KMS-11 (cell line): ENCODE data around the gene AGBL4.

Experiments used
- H2AFZ ChIP-seq: fragments of 200-600 bp; sonication (generic); 2 replicates; pipeline ENCODE4 v1.6.1; 2016; ENCODE audit warnings: antibody characterized with exemption, mixed run types, low read depth
- H3K27ac ChIP-seq: fragments of 200-600 bp; sonication (generic); 2 replicates; pipeline ENCODE4 v1.6.1; 2016; ENCODE audit warnings: mild to moderate bottlenecking, mixed run types
- H3K27me3 ChIP-seq: fragments of 200-600 bp; sonication (generic); 2 replicates; pipeline ENCODE4 v1.6.1; 2017; ENCODE audit warnings: mild to moderate bottlenecking, low read depth, mixed run types, moderate library complexity; ENCODE audit not compliant: insufficient read depth
- H3K36me3 ChIP-seq: fragments of 200-600 bp; sonication (generic); 2 replicates; pipeline ENCODE4 v1.6.1; 2017; ENCODE audit warnings: mild to moderate bottlenecking, mixed run types; ENCODE audit not compliant: insufficient read depth
- H3K4me1 ChIP-seq: fragments of 200-600 bp; sonication (generic); 2 replicates; pipeline ENCODE4 v1.6.1; 2016; ENCODE audit warnings: mild to moderate bottlenecking, low read depth, mixed run types; ENCODE audit not compliant: poor library complexity, severe bottlenecking
- H3K4me2 ChIP-seq: fragments of 200-600 bp; sonication (generic); 2 replicates; pipeline ENCODE4 v1.7.0; 2016; ENCODE audit warnings: mild to moderate bottlenecking, mixed run types
- H3K4me3 ChIP-seq: fragments of 200-600 bp; sonication (generic); IDR thresholded peaks from 2 replicates; pipeline ENCODE4 v1.6.1; 2017; ENCODE audit warnings: low read depth, low read length, mixed read lengths; ENCODE audit not compliant: insufficient read depth
- H3K79me2 ChIP-seq: fragments of 200-600 bp; sonication (generic); 2 replicates; pipeline ENCODE4 v1.6.1; 2016; ENCODE audit warnings: low read depth, mixed run types; ENCODE audit not compliant: insufficient read depth
- H3K9ac ChIP-seq: fragments of 200-600 bp; sonication (generic); 2 replicates; pipeline ENCODE4 v1.6.1; 2016; ENCODE audit warnings: mild to moderate bottlenecking, mixed run types
- H4K20me1 ChIP-seq: fragments of 200-600 bp; sonication (generic); 2 replicates; pipeline ENCODE4 v1.6.1; 2016; ENCODE audit warnings: mild to moderate bottlenecking, mixed run types; ENCODE audit not compliant: insufficient read depth
- TF ChIP-seq, protein P1 (sequence below): fragments of 200-600 bp; sonication (generic); conservative IDR thresholded peaks from 2 replicates; pipeline ENCODE4 v1.6.1; 2017; ENCODE audit warnings: low read depth, mild to moderate bottlenecking, antibody characterized with exemption, low read length, moderate library complexity, mixed read lengths

The AGBL4 gene

DNA sequence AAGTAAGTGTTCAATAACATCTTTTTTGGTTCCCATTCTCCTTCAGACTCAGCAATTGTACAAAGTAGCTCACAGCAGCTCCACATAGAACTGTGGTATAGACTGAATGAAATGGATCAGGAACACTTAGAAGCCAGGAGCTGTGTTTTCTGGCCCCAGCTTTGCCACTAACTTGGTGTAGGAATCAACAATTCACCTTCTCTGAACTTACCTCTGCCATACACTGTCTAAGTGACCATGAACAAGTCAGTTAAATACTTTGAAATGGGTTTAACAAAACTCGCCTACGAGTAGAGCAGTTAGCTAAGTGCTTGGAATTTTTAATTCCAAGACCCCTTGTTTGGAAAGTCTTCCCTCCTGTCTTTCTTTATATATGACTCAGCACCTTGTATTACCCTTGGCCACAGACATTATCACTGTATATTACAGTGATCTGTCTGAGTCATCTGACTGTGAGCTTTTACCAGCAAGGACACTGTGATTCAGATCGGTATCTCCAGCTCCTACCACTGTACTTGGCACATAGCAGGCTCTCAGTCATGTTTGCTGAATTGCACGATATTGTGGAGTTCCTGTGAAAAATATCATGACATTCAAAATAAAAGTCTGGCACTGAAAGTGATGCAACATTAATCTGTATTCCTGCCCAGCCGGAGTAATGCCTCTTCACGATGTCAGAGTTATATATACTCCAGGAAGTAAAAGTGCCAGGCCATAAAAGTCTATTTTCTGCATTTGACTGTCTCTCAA is 1145.4 kb downstream of the AGBL4 start:
- no peaks in the 10 kb centered on the region for H3K79me2 ChIP-seq
- no peaks in the 10 kb centered on the region for H4K20me1 ChIP-seq
- TF ChIP-seq, protein P1, sequence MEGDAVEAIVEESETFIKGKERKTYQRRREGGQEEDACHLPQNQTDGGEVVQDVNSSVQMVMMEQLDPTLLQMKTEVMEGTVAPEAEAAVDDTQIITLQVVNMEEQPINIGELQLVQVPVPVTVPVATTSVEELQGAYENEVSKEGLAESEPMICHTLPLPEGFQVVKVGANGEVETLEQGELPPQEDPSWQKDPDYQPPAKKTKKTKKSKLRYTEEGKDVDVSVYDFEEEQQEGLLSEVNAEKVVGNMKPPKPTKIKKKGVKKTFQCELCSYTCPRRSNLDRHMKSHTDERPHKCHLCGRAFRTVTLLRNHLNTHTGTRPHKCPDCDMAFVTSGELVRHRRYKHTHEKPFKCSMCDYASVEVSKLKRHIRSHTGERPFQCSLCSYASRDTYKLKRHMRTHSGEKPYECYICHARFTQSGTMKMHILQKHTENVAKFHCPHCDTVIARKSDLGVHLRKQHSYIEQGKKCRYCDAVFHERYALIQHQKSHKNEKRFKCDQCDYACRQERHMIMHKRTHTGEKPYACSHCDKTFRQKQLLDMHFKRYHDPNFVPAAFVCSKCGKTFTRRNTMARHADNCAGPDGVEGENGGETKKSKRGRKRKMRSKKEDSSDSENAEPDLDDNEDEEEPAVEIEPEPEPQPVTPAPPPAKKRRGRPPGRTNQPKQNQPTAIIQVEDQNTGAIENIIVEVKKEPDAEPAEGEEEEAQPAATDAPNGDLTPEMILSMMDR, result no peak
- no peak overlapping the region for H2AFZ ChIP-seq
- H3K4me1 ChIP-seq, result no peaks in the 10 kb centered on the region
- H3K27me3 ChIP-seq, result no peaks in the 10 kb centered on the region
- no peak overlapping the region for H3K27ac ChIP-seq
- H3K4me3 ChIP-seq, result no peak overlapping the region
- H3K4me2 ChIP-seq, result no peak overlapping the region
- H3K9ac ChIP-seq, result no peak overlapping the region
- H3K36me3 ChIP-seq, result no peaks in the 10 kb centered on the region

DNA sequence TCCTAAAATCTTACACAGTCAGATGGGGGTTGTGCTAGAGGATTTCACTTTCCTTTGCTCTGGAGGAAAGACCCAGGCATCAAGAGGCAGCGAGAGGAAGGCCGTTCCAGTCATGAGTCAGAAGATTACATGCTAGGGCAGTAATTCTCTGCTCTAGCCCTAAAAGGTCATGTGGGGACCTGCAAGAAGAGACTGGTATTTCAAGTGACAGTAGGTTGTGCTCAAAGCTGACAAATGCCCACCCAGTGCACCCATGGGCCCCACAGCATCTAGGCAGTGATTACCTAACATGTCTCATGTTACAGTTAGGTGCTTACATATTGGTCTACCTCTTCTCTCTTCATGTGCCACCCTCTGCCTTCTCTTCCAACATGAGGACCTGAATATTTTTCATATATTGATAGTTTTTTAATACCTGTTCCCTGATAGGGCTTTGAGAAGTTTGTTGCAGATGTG is 1147.4 kb downstream of the AGBL4 start:
- no peak overlapping the region for H2AFZ ChIP-seq
- H3K79me2 ChIP-seq, result no peaks in the 10 kb centered on the region
- H4K20me1 ChIP-seq, result no peaks in the 10 kb centered on the region
- no peak overlapping the region for H3K4me3 ChIP-seq
- H3K9ac ChIP-seq, result no peak overlapping the region
- no peak overlapping the region for H3K27ac ChIP-seq
- no peaks in the 10 kb centered on the region for H3K27me3 ChIP-seq
- TF ChIP-seq, protein P1, result no peak
- H3K4me1 ChIP-seq, result no peaks in the 10 kb centered on the region
- no peak overlapping the region for H3K4me2 ChIP-seq
- no peaks in the 10 kb centered on the region for H3K36me3 ChIP-seq

DNA sequence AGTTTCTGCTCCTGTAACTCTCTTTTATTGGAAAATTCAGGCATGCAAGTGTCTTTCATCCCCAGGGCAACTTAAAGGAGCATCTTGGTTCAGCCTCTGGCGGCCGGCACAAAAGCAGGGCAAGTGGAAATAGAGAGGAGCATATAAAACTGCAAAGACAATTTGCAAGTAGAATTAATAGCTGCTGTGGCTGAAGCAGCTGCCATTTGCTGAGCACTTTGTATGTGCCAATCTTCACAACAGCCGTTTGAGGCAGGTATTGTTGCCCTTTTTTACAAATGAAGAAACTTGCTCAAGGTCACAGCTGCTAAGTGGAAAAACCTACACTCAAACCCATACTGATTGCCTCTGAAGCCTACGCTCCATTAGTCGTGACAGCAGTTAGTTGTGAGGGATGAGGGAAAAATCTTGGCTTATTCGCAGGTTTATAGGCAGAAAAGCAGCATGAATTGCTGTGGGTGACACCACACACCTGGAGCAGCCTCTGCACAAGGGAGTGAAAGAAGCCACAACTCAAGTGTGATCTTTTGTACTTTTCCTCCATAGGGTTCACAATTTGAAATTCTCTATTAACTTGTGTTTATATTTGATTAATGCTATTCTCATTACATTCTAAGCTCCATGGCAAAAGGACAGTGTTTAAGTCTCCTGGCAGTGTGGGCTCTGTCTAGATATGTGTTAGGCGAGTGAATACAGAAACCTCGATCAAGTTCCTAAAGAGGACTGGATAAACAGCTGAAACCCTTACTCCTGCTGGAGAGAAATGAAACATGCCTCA is 1148.0 kb downstream of the AGBL4 start:
- Histone ChIP-seq H3K9ac (no peak overlapping the region), H3K79me2 (no peaks in the 10 kb centered on the region), H3K4me3 (no peak overlapping the region), H3K4me1 (no peaks in the 10 kb centered on the region), H3K36me3 (no peaks in the 10 kb centered on the region), H3K4me2 (no peak overlapping the region), H2AFZ (no peak overlapping the region), H4K20me1 (no peaks in the 10 kb centered on the region), H3K27ac (no peak overlapping the region), H3K27me3 (no peaks in the 10 kb centered on the region)
- TF ChIP-seq, protein P1, result no peak

DNA sequence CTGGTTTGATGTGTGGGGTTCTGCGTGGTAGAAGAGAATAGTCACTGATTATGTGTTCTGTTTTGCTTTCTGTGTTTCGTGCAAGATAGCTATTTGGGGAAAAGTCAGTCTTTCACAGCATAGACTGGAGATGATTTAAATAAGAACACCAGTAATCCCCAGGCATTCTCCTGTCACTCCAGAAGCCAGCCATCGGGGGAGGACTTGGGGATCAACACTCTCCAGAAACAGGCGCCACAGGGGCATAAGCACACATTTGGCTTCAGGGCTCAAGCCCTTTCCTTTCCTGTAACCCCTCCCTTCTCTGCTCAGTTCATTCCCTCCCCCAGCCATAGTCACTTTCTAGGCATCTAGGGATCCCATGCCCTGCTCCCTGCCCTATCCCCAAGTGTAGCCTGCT is 1149.8 kb downstream of the AGBL4 start:
- no peak overlapping the region for H3K9ac ChIP-seq
- no peak overlapping the region for H2AFZ ChIP-seq
- no peak overlapping the region for H3K4me2 ChIP-seq
- no peak overlapping the region for H3K27ac ChIP-seq
- H4K20me1 ChIP-seq, result no peaks in the 10 kb centered on the region
- H3K79me2 ChIP-seq, result no peaks in the 10 kb centered on the region
- TF ChIP-seq, protein P1, result no peak
- no peaks in the 10 kb centered on the region for H3K27me3 ChIP-seq
- no peaks in the 10 kb centered on the region for H3K36me3 ChIP-seq
- no peak overlapping the region for H3K4me3 ChIP-seq
- H3K4me1 ChIP-seq, result no peaks in the 10 kb centered on the region
